HG03103 (cell line): ENCODE data around the gene MAST1.
"Not testable (repeated sequence)": the region's sequence is repeated elsewhere in the genome, so short reads cannot be mapped to it uniquely, and the experiment has no call there.

Experiments used
- ATAC-seq: cut with Tn5 transposase; IDR thresholded peaks from one replicate; pipeline ENCODE4 v1.9.1; 2021; ENCODE audit warnings: low read depth; ENCODE audit not compliant: unreplicated experiment

MAST1 gene

GRCh38 chr19:12800923-12801465 lies 37.3 kb upstream of the MAST1 start:
- no peak for ATAC-seq

DNA sequence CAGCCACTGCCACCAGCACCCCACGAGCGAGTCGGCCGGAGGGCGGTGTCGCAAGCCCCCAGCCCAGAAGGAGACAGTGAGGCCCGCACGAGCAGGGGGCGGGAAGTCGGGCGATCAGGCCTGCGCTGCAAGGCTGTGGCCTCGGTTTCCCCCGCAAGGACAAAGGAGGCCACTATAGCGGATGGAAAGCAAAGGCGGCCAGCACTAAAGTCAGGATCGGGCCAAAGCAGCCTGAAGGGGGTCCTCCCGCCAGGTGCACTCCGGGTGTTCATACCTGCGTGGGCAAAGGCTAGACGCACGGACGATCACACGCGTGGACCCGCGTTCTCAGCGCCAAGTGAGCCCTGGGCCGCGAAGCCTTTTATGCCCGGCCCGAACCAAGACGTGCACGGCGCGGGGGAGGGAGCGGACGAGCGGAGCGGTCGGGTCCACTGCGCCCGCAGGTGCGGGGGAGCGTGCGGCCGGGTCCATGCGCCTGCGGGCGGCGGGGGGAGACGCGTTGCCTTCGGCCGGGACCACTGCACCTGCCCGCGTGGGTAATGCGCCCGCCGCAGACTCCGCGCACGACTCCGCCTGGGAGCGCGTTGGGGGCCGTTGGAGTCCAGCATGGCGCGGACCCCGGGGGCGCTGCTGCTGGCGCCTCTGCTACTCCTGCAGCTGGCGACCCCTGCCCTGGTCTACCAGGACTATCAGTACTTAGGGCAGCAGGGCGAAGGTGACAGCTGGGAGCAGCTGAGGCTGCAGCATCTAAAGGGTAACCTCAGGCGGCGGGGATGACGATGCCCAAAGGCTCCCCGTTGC lies 36.6 kb upstream of the MAST1 start, which contains the start of the genes PRDX2 and THSD8:
TSS of gene PRDX2 (minus strand) at position 335 of the 801 bp plus-strand sequence. CDS start 539 bp downstream, outside the sequence.
TSS of gene THSD8 (plus strand) at position 604 of the 801 bp plus-strand sequence. CDS start at position 607, 3 bp downstream.
- ATAC-seq, result no peak

DNA sequence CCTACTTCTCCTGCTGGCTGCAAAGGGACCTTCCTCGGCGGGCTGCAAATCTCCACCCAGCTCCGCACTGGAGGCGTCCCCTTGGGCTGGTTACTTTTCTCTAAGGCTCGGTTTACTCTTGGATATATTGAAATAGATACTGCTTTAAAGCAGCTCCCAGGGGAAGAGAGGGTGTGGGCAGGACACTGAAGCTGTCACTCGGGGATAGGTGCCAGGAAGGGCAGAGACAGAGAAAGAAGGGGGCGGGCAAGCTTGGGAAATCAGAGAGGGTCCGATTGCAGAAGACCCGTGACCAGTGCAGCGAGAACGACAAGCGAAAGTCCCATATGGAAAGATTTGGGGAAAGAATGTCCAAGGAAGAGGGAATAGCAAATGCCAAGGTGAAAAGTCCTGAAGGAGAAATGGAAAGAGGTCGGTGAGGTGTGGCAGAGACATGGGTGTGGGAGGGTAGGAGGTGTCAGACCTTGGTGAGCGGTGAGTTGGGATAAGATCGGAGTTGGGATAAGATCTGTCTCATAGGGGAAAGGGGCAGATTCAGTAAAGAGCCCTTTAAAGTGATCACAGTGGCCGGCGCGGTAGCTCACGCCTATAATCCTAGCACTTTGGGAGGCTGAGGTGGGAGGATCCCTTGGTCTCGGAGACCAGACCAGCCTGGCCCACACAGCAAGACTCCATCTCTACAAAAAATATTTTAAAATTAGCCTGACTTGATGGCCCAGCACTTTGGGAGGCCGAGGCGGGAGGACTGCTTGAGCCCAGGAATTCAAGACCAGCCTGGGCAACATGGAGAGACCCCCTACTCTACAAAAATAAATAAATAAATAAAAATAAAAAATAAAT lies 35.8 kb upstream of the MAST1 start:
- ATAC-seq, result no peak

- ATAC-seq, result no peak
Observed at GRCh38 chr19:12804051-12804450, 34.3 kb upstream of the MAST1 start.

DNA sequence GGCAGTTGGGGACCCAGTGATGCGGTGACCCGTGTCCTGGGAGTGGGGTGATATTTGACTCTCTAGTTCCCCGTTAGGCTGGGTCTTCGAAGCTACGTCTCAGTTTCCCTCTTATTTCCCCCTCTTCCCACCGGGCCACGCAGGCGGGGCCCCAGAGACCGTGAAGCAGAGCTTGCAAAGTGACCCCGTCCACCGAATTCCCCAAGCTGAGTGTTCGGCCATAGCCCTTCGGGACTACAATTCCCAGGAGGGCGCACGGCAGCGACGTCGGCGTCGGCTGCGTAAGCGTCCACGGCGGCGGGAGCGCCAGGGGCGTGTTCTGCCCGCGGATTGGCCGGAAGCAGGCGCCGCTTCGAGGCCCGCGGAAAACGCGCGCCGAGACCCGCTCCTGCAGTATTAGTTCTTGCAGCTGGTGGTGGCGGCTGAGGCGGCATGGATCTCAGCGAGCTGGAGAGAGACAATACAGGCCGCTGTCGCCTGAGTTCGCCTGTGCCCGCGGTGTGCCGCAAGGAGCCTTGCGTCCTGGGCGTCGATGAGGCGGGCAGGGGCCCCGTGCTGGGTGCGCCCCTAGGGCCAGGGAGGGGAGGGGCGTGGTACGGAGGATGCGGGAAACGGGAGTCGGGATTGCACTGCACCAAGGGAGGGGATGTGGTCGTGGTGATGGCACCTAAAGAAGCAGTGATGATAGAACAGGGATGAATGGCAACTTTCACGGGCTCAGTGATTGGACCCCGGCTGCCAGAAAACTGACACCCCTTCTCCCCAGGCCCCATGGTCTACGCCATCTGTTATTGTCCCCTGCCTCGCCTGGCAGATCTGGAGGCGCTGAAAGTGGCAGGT lies 31.9 kb upstream of the MAST1 start, which contains the start of gene RNASEH2A:
TSS of gene RNASEH2A (plus strand) at position 343 of the 840 bp plus-strand sequence. CDS start at position 433, 90 bp downstream.
- peak; percentile 66 for ATAC-seq

DNA sequence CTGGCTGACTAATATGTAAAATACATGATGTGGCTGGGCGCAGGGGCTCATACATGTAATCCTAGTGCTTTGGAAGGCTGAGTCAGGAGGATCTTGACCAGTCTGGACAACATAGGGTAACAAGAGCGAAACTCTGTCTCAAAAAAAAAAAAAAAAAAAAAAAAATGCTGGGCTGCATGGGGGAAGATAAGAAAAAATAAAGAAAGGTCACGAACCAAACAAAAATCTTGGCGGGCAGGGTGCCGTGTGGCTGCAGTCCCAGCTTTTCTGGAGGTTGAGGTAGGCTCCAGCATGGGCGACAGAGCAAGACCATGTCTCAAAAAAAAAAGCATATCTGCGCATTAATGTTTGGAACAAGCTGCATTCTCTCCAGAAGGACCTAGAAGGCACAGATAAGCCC lies 23.2 kb upstream of the MAST1 start:
- no peak for ATAC-seq

GRCh38 chr19:12817188-12817587 lies 21.1 kb upstream of the MAST1 start:
- not testable (repeated sequence) for ATAC-seq

DNA sequence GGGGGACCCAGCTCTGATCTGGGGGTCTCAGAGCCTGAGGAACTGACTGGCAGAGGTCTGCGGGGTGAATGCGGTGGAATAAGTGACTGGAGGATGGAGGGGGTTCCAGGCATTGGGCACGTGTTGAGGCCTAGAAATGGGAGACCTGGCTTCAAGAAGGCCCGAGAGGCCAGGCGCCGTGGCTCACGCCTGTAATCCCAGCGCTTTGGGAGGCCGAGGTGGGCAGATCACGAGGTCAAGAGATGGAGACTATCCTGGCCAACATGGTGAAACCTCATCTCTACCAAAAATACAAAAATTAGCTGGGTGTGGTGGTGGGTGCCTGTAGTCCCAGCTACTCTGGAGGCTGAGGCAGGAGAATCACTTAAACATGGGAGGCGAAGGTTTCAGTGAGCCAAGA lies 20.5 kb upstream of the MAST1 start:
- ATAC-seq, result not testable (repeated sequence)

- ATAC-seq, result no peak
Observed at GRCh38 chr19:12821761-12822160, 16.6 kb upstream of the MAST1 start.

- ATAC-seq, result no peak
Observed at GRCh38 chr19:12825254-12826131, 12.8 kb upstream of the MAST1 start.

DNA sequence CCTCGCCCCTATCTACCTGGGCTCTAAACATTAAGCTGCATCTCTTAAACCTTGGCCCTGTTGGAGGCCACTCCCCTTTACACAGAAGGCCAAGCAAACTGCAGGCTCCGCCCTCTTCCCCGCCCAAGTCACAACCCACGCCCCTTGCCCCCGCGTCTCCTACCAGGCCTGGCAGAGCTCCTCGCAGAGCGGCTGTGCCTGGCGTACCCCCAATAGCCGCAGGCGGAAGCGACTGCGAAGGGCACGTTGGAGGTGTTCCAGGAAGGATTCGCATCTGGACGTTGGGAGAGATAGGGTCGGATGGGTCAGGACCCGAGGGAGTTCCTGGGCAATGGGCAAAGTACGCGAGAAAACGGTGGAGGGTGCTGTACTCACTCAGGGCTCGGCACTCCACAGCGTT lies 9.8 kb upstream of the MAST1 start:
- no peak for ATAC-seq

GRCh38 chr19:12833418-12833737 lies 4.9 kb upstream of the MAST1 start:
- no peak for ATAC-seq

GRCh38 chr19:12833738-12834565 lies 4.4 kb upstream of the MAST1 start:
- no peak for ATAC-seq

GRCh38 chr19:12834566-12834943 lies 3.8 kb upstream of the MAST1 start, which contains the start of gene RTBDN:
Gene RTBDN (minus strand): TSS chr19:12834579. CDS start chr19:12829979, 4,600 bp downstream.
- no peak for ATAC-seq

- ATAC-seq, result no peak
Observed at GRCh38 chr19:12834976-12835757, 3.1 kb upstream of the MAST1 start.

GRCh38 chr19:12836529-12836863 lies 1.8 kb upstream of the MAST1 start:
- ATAC-seq, result no peak

GRCh38 chr19:12837225-12837624 lies 1.1 kb upstream of the MAST1 start:
- no peak for ATAC-seq
